ENCODE measurements around the gene ZNF716. TPM values are rescaled to one million over a fixed set of nuclear protein-coding genes. Genes with fewer than 3 reads are reported as not detected.

The ZNF716 gene
- total RNA-seq, 2 experiments from 2014 or later, result not detected

DNA sequence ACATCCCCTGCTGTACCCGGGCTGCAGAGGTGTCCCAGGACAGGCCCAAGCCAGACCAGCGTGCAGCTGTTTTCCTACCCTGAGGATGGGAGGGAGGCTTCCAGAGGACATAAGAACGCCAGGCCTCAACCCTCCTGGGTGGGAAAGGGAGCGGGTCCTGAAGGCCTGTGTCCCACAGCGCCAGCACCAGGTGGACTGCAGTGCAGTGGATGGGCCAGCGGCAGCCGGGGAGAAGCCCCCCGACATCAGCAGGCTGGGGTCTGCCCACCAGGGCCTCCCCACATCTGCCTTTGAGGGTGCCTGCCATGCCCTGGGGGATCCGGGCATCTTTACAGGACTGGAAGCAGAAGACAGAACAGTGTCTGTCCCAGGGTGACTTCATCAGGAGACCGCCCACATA is 22.8 kb upstream of the ZNF716 start:
- H3K27ac ChIP-seq (ENCODE audit: low read depth in 1 of 2, low read length in 2 of 2), result no peak overlapping the region
- ATAC-seq (ENCODE audit: poor library complexity) (no peak), DNase-seq (no peak)
- H3K9me3 ChIP-seq (ENCODE audit: control insufficient read depth in 1 of 2, insufficient read depth in 1 of 2, low read length in 2 of 2), result peaks cover 0 to 47% of the 10 kb centered on the region in 2 experiments
- H3K9me3 Mint-ChIP-seq, result peaks cover 16% of the 10 kb centered on the region
- no peaks in the 10 kb centered on the region for H3K36me3 ChIP-seq (ENCODE audit: insufficient read depth, low read length)
- intact Hi-C loops (cut with DNase I, micrococcal nuclease), result no loop called here
- TF ChIP-seq, protein P1, sequence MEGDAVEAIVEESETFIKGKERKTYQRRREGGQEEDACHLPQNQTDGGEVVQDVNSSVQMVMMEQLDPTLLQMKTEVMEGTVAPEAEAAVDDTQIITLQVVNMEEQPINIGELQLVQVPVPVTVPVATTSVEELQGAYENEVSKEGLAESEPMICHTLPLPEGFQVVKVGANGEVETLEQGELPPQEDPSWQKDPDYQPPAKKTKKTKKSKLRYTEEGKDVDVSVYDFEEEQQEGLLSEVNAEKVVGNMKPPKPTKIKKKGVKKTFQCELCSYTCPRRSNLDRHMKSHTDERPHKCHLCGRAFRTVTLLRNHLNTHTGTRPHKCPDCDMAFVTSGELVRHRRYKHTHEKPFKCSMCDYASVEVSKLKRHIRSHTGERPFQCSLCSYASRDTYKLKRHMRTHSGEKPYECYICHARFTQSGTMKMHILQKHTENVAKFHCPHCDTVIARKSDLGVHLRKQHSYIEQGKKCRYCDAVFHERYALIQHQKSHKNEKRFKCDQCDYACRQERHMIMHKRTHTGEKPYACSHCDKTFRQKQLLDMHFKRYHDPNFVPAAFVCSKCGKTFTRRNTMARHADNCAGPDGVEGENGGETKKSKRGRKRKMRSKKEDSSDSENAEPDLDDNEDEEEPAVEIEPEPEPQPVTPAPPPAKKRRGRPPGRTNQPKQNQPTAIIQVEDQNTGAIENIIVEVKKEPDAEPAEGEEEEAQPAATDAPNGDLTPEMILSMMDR (IDR thresholded peaks at IDR 0.05), result no peak
- H3K4me1 Mint-ChIP-seq (ENCODE audit: low read depth), result no peaks in the 10 kb centered on the region
- no peak overlapping the region for H3K4me3 ChIP-seq (ENCODE audit: low read length)
- no peaks in the 10 kb centered on the region for H3K36me3 Mint-ChIP-seq (ENCODE audit: low read depth)
- POLR2A ChIA-PET, result no interaction called here
- no peak overlapping the region for H3K4me3 Mint-ChIP-seq
- H3K27ac Mint-ChIP-seq, result no peak overlapping the region
- H3K27me3 ChIP-seq (ENCODE audit: control insufficient read depth in 1 of 2, insufficient read depth in 2 of 2, low read length in 2 of 2), result no peaks in the 10 kb centered on the region
- no peaks in the 10 kb centered on the region for H3K4me1 ChIP-seq (ENCODE audit: insufficient read depth, low read length)
- CTCF ChIA-PET, result no interaction called here
- no peaks in the 10 kb centered on the region for H3K27me3 Mint-ChIP-seq

DNA sequence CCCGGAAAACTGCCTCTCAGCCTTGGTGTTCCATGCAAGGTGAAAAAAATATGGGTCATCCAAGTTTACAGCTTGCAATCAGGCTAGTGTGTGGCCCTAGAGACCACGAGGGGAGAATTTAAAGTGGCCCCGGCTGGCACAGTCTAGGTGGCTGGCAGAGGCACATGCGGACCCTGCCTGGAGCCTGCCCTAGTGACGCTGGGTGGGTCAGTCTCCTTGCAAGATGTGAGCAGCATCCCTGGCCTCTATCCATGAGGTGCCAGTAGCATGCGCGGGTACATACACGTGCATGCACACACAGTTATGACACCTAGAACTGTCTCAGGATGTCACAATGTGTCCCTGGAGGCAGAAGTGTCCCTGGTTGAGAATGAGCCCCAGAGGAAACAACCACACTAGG is 22.4 kb upstream of the ZNF716 start:
- TF ChIP-seq, protein P1 (IDR thresholded peaks at IDR 0.05), result no peak
- Histone ChIP-seq H3K4me1 (ENCODE audit: insufficient read depth, low read length) (no peaks in the 10 kb centered on the region), H3K27ac (ENCODE audit: low read depth in 1 of 2, low read length in 2 of 2) (no peak overlapping the region), H3K27me3 (ENCODE audit: control insufficient read depth in 1 of 2, insufficient read depth in 2 of 2, low read length in 2 of 2) (no peaks in the 10 kb centered on the region), H3K4me3 (ENCODE audit: low read length) (no peak overlapping the region), H3K36me3 (ENCODE audit: insufficient read depth, low read length) (no peaks in the 10 kb centered on the region), H3K9me3 (ENCODE audit: control insufficient read depth in 1 of 2, insufficient read depth in 1 of 2, low read length in 2 of 2) (peaks cover 0 to 47% of the 10 kb centered on the region in 2 experiments)
- no peak overlapping the region for H3K4me3 Mint-ChIP-seq
- POLR2A ChIA-PET, result no interaction called here
- CTCF ChIA-PET, result no interaction called here
- no peaks in the 10 kb centered on the region for H3K4me1 Mint-ChIP-seq (ENCODE audit: low read depth)
- intact Hi-C loops (cut with DNase I, micrococcal nuclease), result no loop called here
- DNase-seq (no peak), ATAC-seq (ENCODE audit: poor library complexity) (no peak)
- no peaks in the 10 kb centered on the region for H3K27me3 Mint-ChIP-seq
- peaks cover 14% of the 10 kb centered on the region for H3K9me3 Mint-ChIP-seq
- H3K27ac Mint-ChIP-seq, result no peak overlapping the region
- no peaks in the 10 kb centered on the region for H3K36me3 Mint-ChIP-seq (ENCODE audit: low read depth)

DNA sequence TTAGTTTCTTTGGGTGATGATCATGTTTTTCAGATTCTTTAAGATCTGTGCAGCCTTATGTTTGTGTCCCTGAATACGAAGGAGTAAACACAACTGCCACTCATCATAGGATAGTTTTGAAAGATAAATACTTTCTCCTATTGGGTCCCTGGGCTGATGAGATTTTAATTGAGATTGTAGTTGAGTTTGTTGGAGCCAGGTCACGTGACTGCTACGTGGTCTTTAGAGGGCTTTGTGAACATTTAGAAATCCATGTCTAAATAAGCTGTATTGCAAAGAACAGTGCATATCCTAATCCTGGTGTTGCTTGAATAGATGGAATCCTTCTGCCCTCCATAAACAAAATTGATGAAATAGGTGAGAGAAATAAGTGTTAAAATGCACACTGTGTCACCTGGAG is 17.4 kb upstream of the ZNF716 start:
- CTCF ChIA-PET, result no interaction called here
- no peak for ATAC-seq (ENCODE audit: poor library complexity)

More for the DNA sequence above, 17.4 kb upstream of the ZNF716 start:
- no peak for DNase-seq
- Histone ChIP-seq H3K4me3 (ENCODE audit: low read length) (no peak overlapping the region), H3K9me3 (ENCODE audit: control insufficient read depth in 1 of 2, insufficient read depth in 1 of 2, low read length in 2 of 2) (peaks cover 0 to 21% of the 10 kb centered on the region in 2 experiments), H3K36me3 (ENCODE audit: insufficient read depth, low read length) (no peaks in the 10 kb centered on the region), H3K4me1 (ENCODE audit: insufficient read depth, low read length) (no peaks in the 10 kb centered on the region), H3K27me3 (ENCODE audit: control insufficient read depth in 1 of 2, insufficient read depth in 2 of 2, low read length in 2 of 2) (no peaks in the 10 kb centered on the region), H3K27ac (ENCODE audit: low read depth in 1 of 2, low read length in 2 of 2) (no peak overlapping the region)
- no peaks in the 10 kb centered on the region for H3K36me3 Mint-ChIP-seq (ENCODE audit: low read depth)
- H3K9me3 Mint-ChIP-seq, result peaks cover 20% of the 10 kb centered on the region
- no peak overlapping the region for H3K4me3 Mint-ChIP-seq
- H3K4me1 Mint-ChIP-seq (ENCODE audit: low read depth), result no peaks in the 10 kb centered on the region
- POLR2A ChIA-PET, result no interaction called here
- TF ChIP-seq, protein P1 (IDR thresholded peaks at IDR 0.05), result no peak
- no peaks in the 10 kb centered on the region for H3K27me3 Mint-ChIP-seq
- no peak overlapping the region for H3K27ac Mint-ChIP-seq
- intact Hi-C loops (cut with DNase I, micrococcal nuclease), result no loop called here
